GM23338 (cell line): Measurements from ENCODE around the gene ANO1.

Experiments used
- CREB1 ChIP-seq: fragments of 250-450 bp; sonication (Bioruptor Pico); IDR thresholded peaks from 2 replicates; pipeline ENCODE4 v1.5.0; 2020; ENCODE audit warnings: low read depth, mild to moderate bottlenecking, moderate library complexity
- EZH2 ChIP-seq: fragments of 200-600 bp; sonication (generic); IDR thresholded peaks from one replicate; pipeline ENCODE4 v1.8.0; 2017; ENCODE audit warnings: antibody characterized with exemption, mild to moderate bottlenecking, low read depth; ENCODE audit not compliant: unreplicated experiment
- EZH2phosphoT487 ChIP-seq: fragments of 200-600 bp; sonication (generic); IDR thresholded peaks from one replicate; pipeline ENCODE4 v1.8.1; 2018; ENCODE audit warnings: antibody characterized with exemption; ENCODE audit not compliant: unreplicated experiment
- JUNB ChIP-seq: IDR thresholded peaks from one replicate; pipeline ENCODE4 v1.6.1; 2016; ENCODE audit warnings: antibody characterized with exemption; ENCODE audit not compliant: unreplicated experiment
- POLR2AphosphoS5 ChIP-seq: IDR thresholded peaks from 2 replicates; pipeline ENCODE4 v1.6.1; 2016; ENCODE audit warnings: antibody characterized with exemption, low read depth
- ZNF114 ChIP-seq: fragments of 250-450 bp; sonication (Bioruptor Pico); IDR thresholded peaks from 2 replicates; pipeline ENCODE4 v1.5.0; 2020; ENCODE audit warnings: mild to moderate bottlenecking, moderate library complexity
- TF ChIP-seq, protein P1 (sequence below): IDR thresholded peaks from one replicate; pipeline ENCODE4 v1.6.1; 2018; ENCODE audit warnings: antibody characterized with exemption; ENCODE audit not compliant: unreplicated experiment
- TF ChIP-seq, protein P2 (sequence below), 2 experiments: fragments of 200-600 bp in 1 of 2; sonication (generic) in 1 of 2; conservative IDR thresholded peaks; 2 replicates each; pipeline versions ENCODE4 v1.5.1 to v1.6.1; 2016 to 2017; ENCODE audit warnings: antibody characterized with exemption in 2 of 2, low read depth in 2 of 2, mild to moderate bottlenecking in 2 of 2, moderate library complexity in 1 of 2
- TF ChIP-seq, protein P3 (sequence below): fragments of 250-450 bp; sonication (Bioruptor Pico); IDR thresholded peaks from 2 replicates; pipeline ENCODE4 v1.5.0; 2020; ENCODE audit warnings: mild to moderate bottlenecking, moderate library complexity

DNA sequence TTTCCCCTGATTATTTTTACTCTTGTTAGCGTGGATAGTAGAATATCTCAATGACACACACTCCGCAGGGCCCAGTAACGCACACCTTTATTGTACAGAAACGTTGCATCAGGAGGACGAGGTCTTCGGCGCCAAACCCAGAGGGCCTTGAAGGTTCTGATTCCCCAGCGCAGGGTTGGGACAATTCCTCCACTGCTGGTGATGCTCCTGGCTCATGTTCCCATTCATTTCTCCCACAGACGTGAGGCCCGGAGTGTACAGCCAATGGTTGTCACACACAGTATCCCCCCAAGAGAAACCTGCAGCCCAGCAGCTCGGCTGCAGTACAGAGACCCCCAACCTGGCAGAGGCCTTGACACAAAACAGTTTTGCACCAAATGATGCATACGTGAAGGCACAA lies 6.1 kb upstream of the ANO1 start:
- no peak for TF ChIP-seq EZH2
- TF ChIP-seq, protein P1, sequence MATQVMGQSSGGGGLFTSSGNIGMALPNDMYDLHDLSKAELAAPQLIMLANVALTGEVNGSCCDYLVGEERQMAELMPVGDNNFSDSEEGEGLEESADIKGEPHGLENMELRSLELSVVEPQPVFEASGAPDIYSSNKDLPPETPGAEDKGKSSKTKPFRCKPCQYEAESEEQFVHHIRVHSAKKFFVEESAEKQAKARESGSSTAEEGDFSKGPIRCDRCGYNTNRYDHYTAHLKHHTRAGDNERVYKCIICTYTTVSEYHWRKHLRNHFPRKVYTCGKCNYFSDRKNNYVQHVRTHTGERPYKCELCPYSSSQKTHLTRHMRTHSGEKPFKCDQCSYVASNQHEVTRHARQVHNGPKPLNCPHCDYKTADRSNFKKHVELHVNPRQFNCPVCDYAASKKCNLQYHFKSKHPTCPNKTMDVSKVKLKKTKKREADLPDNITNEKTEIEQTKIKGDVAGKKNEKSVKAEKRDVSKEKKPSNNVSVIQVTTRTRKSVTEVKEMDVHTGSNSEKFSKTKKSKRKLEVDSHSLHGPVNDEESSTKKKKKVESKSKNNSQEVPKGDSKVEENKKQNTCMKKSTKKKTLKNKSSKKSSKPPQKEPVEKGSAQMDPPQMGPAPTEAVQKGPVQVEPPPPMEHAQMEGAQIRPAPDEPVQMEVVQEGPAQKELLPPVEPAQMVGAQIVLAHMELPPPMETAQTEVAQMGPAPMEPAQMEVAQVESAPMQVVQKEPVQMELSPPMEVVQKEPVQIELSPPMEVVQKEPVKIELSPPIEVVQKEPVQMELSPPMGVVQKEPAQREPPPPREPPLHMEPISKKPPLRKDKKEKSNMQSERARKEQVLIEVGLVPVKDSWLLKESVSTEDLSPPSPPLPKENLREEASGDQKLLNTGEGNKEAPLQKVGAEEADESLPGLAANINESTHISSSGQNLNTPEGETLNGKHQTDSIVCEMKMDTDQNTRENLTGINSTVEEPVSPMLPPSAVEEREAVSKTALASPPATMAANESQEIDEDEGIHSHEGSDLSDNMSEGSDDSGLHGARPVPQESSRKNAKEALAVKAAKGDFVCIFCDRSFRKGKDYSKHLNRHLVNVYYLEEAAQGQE: no peak
- TF ChIP-seq POLR2AphosphoS5: no peak
- TF ChIP-seq EZH2phosphoT487: no peak
- TF ChIP-seq, protein P2, sequence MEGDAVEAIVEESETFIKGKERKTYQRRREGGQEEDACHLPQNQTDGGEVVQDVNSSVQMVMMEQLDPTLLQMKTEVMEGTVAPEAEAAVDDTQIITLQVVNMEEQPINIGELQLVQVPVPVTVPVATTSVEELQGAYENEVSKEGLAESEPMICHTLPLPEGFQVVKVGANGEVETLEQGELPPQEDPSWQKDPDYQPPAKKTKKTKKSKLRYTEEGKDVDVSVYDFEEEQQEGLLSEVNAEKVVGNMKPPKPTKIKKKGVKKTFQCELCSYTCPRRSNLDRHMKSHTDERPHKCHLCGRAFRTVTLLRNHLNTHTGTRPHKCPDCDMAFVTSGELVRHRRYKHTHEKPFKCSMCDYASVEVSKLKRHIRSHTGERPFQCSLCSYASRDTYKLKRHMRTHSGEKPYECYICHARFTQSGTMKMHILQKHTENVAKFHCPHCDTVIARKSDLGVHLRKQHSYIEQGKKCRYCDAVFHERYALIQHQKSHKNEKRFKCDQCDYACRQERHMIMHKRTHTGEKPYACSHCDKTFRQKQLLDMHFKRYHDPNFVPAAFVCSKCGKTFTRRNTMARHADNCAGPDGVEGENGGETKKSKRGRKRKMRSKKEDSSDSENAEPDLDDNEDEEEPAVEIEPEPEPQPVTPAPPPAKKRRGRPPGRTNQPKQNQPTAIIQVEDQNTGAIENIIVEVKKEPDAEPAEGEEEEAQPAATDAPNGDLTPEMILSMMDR (conservative IDR thresholded peaks at IDR 0.05; ENCODE audit: low read depth in 2 of 2): no peak
- TF ChIP-seq, protein P3, sequence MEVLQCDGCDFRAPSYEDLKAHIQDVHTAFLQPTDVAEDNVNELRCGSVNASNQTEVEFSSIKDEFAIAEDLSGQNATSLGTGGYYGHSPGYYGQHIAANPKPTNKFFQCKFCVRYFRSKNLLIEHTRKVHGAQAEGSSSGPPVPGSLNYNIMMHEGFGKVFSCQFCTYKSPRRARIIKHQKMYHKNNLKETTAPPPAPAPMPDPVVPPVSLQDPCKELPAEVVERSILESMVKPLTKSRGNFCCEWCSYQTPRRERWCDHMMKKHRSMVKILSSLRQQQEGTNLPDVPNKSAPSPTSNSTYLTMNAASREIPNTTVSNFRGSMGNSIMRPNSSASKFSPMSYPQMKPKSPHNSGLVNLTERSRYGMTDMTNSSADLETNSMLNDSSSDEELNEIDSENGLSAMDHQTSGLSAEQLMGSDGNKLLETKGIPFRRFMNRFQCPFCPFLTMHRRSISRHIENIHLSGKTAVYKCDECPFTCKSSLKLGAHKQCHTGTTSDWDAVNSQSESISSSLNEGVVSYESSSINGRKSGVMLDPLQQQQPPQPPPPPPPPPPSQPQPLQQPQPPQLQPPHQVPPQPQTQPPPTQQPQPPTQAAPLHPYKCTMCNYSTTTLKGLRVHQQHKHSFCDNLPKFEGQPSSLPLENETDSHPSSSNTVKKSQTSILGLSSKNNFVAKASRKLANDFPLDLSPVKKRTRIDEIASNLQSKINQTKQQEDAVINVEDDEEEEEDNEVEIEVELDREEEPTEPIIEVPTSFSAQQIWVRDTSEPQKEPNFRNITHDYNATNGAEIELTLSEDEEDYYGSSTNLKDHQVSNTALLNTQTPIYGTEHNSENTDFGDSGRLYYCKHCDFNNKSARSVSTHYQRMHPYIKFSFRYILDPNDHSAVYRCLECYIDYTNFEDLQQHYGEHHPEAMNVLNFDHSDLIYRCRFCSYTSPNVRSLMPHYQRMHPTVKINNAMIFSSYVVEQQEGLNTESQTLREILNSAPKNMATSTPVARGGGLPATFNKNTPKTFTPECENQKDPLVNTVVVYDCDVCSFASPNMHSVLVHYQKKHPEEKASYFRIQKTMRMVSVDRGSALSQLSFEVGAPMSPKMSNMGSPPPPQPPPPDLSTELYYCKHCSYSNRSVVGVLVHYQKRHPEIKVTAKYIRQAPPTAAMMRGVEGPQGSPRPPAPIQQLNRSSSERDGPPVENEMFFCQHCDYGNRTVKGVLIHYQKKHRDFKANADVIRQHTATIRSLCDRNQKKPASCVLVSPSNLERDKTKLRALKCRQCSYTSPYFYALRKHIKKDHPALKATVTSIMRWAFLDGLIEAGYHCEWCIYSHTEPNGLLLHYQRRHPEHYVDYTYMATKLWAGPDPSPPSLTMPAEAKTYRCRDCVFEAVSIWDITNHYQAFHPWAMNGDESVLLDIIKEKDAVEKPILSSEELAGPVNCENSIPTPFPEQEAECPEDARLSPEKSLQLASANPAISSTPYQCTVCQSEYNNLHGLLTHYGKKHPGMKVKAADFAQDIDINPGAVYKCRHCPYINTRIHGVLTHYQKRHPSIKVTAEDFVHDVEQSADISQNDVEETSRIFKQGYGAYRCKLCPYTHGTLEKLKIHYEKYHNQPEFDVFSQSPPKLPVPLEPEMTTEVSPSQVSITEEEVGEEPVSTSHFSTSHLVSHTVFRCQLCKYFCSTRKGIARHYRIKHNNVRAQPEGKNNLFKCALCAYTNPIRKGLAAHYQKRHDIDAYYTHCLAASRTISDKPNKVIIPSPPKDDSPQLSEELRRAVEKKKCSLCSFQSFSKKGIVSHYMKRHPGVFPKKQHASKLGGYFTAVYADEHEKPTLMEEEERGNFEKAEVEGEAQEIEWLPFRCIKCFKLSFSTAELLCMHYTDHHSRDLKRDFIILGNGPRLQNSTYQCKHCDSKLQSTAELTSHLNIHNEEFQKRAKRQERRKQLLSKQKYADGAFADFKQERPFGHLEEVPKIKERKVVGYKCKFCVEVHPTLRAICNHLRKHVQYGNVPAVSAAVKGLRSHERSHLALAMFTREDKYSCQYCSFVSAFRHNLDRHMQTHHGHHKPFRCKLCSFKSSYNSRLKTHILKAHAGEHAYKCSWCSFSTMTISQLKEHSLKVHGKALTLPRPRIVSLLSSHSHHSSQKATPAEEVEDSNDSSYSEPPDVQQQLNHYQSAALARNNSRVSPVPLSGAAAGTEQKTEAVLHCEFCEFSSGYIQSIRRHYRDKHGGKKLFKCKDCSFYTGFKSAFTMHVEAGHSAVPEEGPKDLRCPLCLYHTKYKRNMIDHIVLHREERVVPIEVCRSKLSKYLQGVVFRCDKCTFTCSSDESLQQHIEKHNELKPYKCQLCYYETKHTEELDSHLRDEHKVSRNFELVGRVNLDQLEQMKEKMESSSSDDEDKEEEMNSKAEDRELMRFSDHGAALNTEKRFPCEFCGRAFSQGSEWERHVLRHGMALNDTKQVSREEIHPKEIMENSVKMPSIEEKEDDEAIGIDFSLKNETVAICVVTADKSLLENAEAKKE (CRISPR knock-in tag): no peak
- no peak for TF ChIP-seq JUNB
- no peak for TF ChIP-seq CREB1 (CRISPR knock-in tag)
- TF ChIP-seq ZNF114 (CRISPR knock-in tag): no peak
